SK-N-MC (cell line): Measurements from ENCODE around the gene SCARB2.

Experiments
- EZH2 ChIP-seq: fragments of 200-600 bp; sonication (generic); IDR thresholded peaks from one replicate; pipeline ENCODE4 v1.6.1; 2017; ENCODE audit warnings: antibody characterized with exemption
- FOXP2 ChIP-seq: optimal IDR thresholded peaks from 2 replicates; pipeline ENCODE3; 2011; ENCODE audit warnings: mild to moderate bottlenecking, moderate library complexity; ENCODE audit not compliant: insufficient read depth; ENCODE audit errors: extremely low read length, control extremely low read depth
- POLR2AphosphoS5 ChIP-seq: IDR thresholded peaks from 2 replicates; pipeline ENCODE4 v1.6.1; 2012; ENCODE audit warnings: mild to moderate bottlenecking, low read depth, low read length, borderline replicate concordance

DNA sequence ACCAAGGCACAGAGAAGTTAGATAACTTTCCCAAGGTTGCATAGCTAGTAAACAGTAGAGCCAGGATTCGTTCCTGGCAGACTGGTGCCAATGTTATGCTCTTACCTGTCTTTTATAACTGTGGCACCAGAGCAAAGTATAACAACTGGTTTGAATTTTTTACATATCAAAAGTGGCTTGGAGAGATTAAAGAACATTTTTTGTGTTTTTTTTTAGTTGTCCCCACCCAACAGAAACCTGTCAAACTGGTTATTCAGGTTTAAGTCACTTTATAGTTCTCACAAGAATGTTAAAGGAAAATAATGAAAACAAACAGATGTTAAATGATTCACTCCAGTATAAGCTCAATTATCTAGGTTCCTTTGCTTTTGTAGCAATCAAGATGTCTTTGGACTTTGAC is 22.3 kb upstream of the SCARB2 start:
- TF ChIP-seq POLR2AphosphoS5 = no peak
- no peak for TF ChIP-seq EZH2
- no peak for TF ChIP-seq FOXP2
